ENCODE data around the gene CFAP46. TPM values are rescaled to one million over a fixed set of nuclear protein-coding genes. Genes with fewer than 3 reads are reported as not detected.

CFAP46 gene
- total and polyA plus RNA-seq, 2 of the 8 experiments (the other 6 are each of a cell fraction or from before 2014, with no cell fraction given), result 2.6 to 4.8 TPM

DNA sequence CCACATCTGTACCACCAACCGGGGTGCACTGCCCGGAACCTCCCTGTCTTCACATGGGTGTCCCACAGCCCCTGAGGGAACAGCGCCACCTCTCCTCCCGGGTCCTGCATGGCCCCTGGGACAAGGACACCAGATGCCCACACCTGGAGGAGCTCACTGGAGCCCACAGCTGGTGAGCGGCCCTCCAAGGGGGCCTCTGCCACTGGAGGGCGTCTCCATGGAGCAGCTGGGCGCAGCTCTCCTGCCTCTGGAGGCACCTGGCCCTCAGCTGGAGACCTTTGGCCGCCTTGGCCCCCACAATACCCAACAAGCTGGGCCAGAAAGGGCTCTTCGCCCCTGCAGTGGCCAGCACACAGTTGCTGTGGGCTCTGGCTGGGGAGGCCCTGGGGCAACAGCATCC is 149.2 kb downstream of the CFAP46 start:
- peaks cover 22 to 28% (median 28%) of the 10 kb centered on the region in 4 experiments for H3K27me3 ChIP-seq (replicated peaks in 1 of 4; ENCODE audit: control insufficient read depth in 3 of 4, extremely low read depth in 1 of 4, insufficient read depth in 3 of 4, low read length in 3 of 4)

More for the DNA sequence above, 149.2 kb downstream of the CFAP46 start:
- H2BK120ac ChIP-seq (replicated peaks; ENCODE audit: low read depth, low read length), result no peak overlapping the region
- no peak overlapping the region for H2BK20ac ChIP-seq (ENCODE audit: low read length)
- no peak overlapping the region for H4K91ac ChIP-seq (replicated peaks; ENCODE audit: insufficient read length, low read length)
- H3K4me2 ChIP-seq (ENCODE audit: insufficient read depth in 1 of 2, low read depth in 2 of 2, low read length in 2 of 2), result no peak overlapping the region
- no peak overlapping the region for H4K8ac ChIP-seq (ENCODE audit: extremely low read depth, insufficient read depth, low read length)
- no peak overlapping the region for H3K4ac ChIP-seq (replicated peaks; ENCODE audit: insufficient read length, low read depth, low read length)
- no peak overlapping the region for H3K23ac ChIP-seq (ENCODE audit: insufficient read length)
- H3K79me1 ChIP-seq (ENCODE audit: low read depth, low read length), result no peaks in the 10 kb centered on the region
- peaks cover 3% of the 10 kb centered on the region; the same call in 1 of the 2 replicates for H3K23me2 ChIP-seq (ENCODE audit: low read depth, low read length)
- WGBS, 2 experiments (ENCODE audit: extremely low coverage in 1 of 2, insufficient coverage in 1 of 2, insufficient read length in 1 of 2, insufficient replicate concordance in 2 of 2, low coverage in 1 of 2, low lambda C conversion rate in 2 of 2, missing lambda C conversion rate in 1 of 2), result 83% methylated on average over 9 of the region's 9 CpGs; no CpG with 5 or more reads in 1 of the 2 experiments
- H3K27ac ChIP-seq (ENCODE audit: low read depth, low read length), result no peak overlapping the region
- no peak overlapping the region for H4K5ac ChIP-seq (ENCODE audit: insufficient read length, low read depth, low read length)
- H2BK12ac ChIP-seq (ENCODE audit: low read depth, low read length), result no peak overlapping the region
- no peaks in the 10 kb centered on the region for H3K9me3 ChIP-seq (ENCODE audit: insufficient read depth in 2 of 2, low read depth in 1 of 2, low read length in 1 of 2)
- H3K4me3 ChIP-seq (ENCODE audit: extremely low read depth in 1 of 4, insufficient read depth in 2 of 4, low read depth in 3 of 4, low read length in 4 of 4), result no peak overlapping the region
- no peak overlapping the region for H2AFZ ChIP-seq (ENCODE audit: low read length)
- no peaks in the 10 kb centered on the region for H3K79me2 ChIP-seq (ENCODE audit: control insufficient read depth in 1 of 2, insufficient read depth in 2 of 2, low read length in 2 of 2)
- DNase-seq (ENCODE audit: low read depth in 1 of 2, low spot score in 2 of 2) (no peak), FAIRE-seq (no peak)
- no peak overlapping the region for H3K9ac ChIP-seq (replicated peaks in 1 of 4; ENCODE audit: extremely low read depth in 1 of 4, low read depth in 3 of 4, low read length in 3 of 4)
- H3K4me1 ChIP-seq (replicated peaks in 1 of 4; ENCODE audit: control insufficient read depth in 3 of 4, insufficient read depth in 4 of 4, low read length in 3 of 4), result peaks cover 0 to 3% (median under 1%) of the 10 kb centered on the region in 4 experiments; a peak in 3 of 7 replicates
- H3K36me3 ChIP-seq (ENCODE audit: control insufficient read depth in 2 of 4, insufficient read depth in 4 of 4, low read length in 3 of 4), result peaks cover 0 to 6% (median 0%) of the 10 kb centered on the region in 4 experiments; a peak in 1 of 8 replicates
- no peak overlapping the region for H3K14ac ChIP-seq (ENCODE audit: insufficient read length)
- H2BK15ac ChIP-seq (ENCODE audit: low read length), result no peak overlapping the region
- H2AK5ac ChIP-seq (ENCODE audit: low read depth, low read length), result no peak overlapping the region
- POLR2A ChIA-PET (ENCODE audit: partially characterized antibody), result no interaction called here
- no peak overlapping the region for H3K56ac ChIP-seq (replicated peaks; ENCODE audit: insufficient read length, low read depth, low read length)
- no peak overlapping the region for H3K18ac ChIP-seq (ENCODE audit: extremely low read depth, low read length)
- CTCF ChIA-PET (ENCODE audit: partially characterized antibody), result interaction anchor here (0.7 to 1.9 kb wide), 14 partner anchors 10 to 181 kb away, joined by 3 to 11 read pairs (median 4); no protein-coding TSS in a partner anchor
- no peak overlapping the region for H2BK5ac ChIP-seq (ENCODE audit: low read depth, low read length)
- TF ChIP-seq TAF7 (optimal IDR thresholded peaks at IDR 0.05; ENCODE audit: borderline replicate concordance, low read depth, low read length) (no peak), FOSL1 (IDR thresholded peaks at IDR 0.05; ENCODE audit: insufficient read depth, low read depth, low read length) (no peak), CTBP2 (IDR thresholded peaks at IDR 0.05; ENCODE audit: borderline replicate concordance, insufficient read depth, insufficient read length, low read length) (no peak), GTF2F1 (IDR thresholded peaks at IDR 0.05; ENCODE audit: borderline replicate concordance, low read depth, low read length) (no peak), RXRA (IDR thresholded peaks at IDR 0.05; ENCODE audit: insufficient read depth, low read depth, low read length) (no peak), RAD21 (IDR thresholded peaks at IDR 0.05 in 1 of 2, conservative IDR thresholded peaks at IDR 0.05 in 1 of 2; ENCODE audit: low read depth in 2 of 2, low read length in 2 of 2) (0 out of 4 replicates have a peak, but pooled peaks of 1 of the 2 experiments have one; percentile 6), HDAC2 (IDR thresholded peaks at IDR 0.05; ENCODE audit: borderline replicate concordance in 1 of 2, low read depth in 2 of 2, low read length in 2 of 2) (no peak)
- TF ChIP-seq, protein P1, sequence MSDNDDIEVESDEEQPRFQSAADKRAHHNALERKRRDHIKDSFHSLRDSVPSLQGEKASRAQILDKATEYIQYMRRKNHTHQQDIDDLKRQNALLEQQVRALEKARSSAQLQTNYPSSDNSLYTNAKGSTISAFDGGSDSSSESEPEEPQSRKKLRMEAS (IDR thresholded peaks at IDR 0.05), result no peak
- TF ChIP-seq, protein P2, sequence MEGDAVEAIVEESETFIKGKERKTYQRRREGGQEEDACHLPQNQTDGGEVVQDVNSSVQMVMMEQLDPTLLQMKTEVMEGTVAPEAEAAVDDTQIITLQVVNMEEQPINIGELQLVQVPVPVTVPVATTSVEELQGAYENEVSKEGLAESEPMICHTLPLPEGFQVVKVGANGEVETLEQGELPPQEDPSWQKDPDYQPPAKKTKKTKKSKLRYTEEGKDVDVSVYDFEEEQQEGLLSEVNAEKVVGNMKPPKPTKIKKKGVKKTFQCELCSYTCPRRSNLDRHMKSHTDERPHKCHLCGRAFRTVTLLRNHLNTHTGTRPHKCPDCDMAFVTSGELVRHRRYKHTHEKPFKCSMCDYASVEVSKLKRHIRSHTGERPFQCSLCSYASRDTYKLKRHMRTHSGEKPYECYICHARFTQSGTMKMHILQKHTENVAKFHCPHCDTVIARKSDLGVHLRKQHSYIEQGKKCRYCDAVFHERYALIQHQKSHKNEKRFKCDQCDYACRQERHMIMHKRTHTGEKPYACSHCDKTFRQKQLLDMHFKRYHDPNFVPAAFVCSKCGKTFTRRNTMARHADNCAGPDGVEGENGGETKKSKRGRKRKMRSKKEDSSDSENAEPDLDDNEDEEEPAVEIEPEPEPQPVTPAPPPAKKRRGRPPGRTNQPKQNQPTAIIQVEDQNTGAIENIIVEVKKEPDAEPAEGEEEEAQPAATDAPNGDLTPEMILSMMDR (IDR thresholded peaks at IDR 0.05; ENCODE audit: control extremely low read depth in 1 of 3, insufficient read depth in 1 of 3, low read depth in 1 of 3, low read length in 3 of 3), result peak in 1 of 3 experiments; percentile 0; a peak in 1 of 4 replicates
- H4K20me1 ChIP-seq (replicated peaks in 1 of 2; ENCODE audit: control insufficient read depth in 1 of 2, insufficient read depth in 2 of 2, low read length in 2 of 2), result peaks cover 0 to 4% of the 10 kb centered on the region in 2 experiments
